Stimulated activated CD4-positive, alpha-beta T cell treated with anti-CD3 and anti-CD28 coated beads, Interleukin-4, amount 100 ng/mL, for 48 hours (primary cell): ENCODE data around the gene PPARA.
"Not testable (repeated sequence)": the region's sequence is repeated elsewhere in the genome, so short reads cannot be mapped to it uniquely, and the experiment has no call there.

Experiments used
- DNase-seq, 2 donors: peaks; one replicate each; pipeline ENCODE4 v3.0.0-alpha.2; 2020; ENCODE audit warnings: low read depth in 2 of 2

PPARA gene

GRCh38 chr22:46126853-46127385 lies 23.4 kb upstream of the PPARA start:
- DNase-seq, result no peak

GRCh38 chr22:46127556-46127955 lies 22.8 kb upstream of the PPARA start:
- DNase-seq, result no peak

GRCh38 chr22:46128606-46129005 lies 21.7 kb upstream of the PPARA start:
- no peak for DNase-seq

- no peak for DNase-seq
Observed at GRCh38 chr22:46129390-46130041, 20.8 kb upstream of the PPARA start.

- DNase-seq, result no peak
Observed at GRCh38 chr22:46131151-46131587, 19.2 kb upstream of the PPARA start.

GRCh38 chr22:46132193-46132829 lies 18.0 kb upstream of the PPARA start:
- DNase-seq, result not testable (repeated sequence)

GRCh38 chr22:46132830-46133587 lies 17.3 kb upstream of the PPARA start:
- DNase-seq, result no peak

GRCh38 chr22:46133588-46133855 lies 16.8 kb upstream of the PPARA start:
- DNase-seq, result no peak

- DNase-seq, result no peak
Observed at GRCh38 chr22:46134111-46134705, 16.1 kb upstream of the PPARA start.

GRCh38 chr22:46135611-46136485 lies 14.5 kb upstream of the PPARA start:
- no peak for DNase-seq

GRCh38 chr22:46136486-46137217 lies 13.7 kb upstream of the PPARA start:
- DNase-seq, result no peak

GRCh38 chr22:46137218-46137766 lies 13.0 kb upstream of the PPARA start:
- no peak for DNase-seq

GRCh38 chr22:46138058-46138797 lies 12.1 kb upstream of the PPARA start:
- DNase-seq, result no peak

GRCh38 chr22:46139417-46139816 lies 10.9 kb upstream of the PPARA start:
- DNase-seq, result not testable (repeated sequence)

GRCh38 chr22:46139895-46140350 lies 10.4 kb upstream of the PPARA start:
- no peak for DNase-seq

- DNase-seq, result no peak
Observed at GRCh38 chr22:46140989-46141928, 9.1 kb upstream of the PPARA start.

GRCh38 chr22:46142548-46143490 lies 7.5 kb upstream of the PPARA start:
- no peak for DNase-seq
